HG03460 (cell line): ENCODE results near the gene PHTF1.
"Not testable (repeated sequence)": the region's sequence is repeated elsewhere in the genome, so short reads cannot be mapped to it uniquely, and the experiment has no call there.

Experiments
- ATAC-seq: cut with Tn5 transposase; IDR thresholded peaks from one replicate; pipeline ENCODE4 v1.9.1; 2021; ENCODE audit not compliant: unreplicated experiment

PHTF1 gene

DNA sequence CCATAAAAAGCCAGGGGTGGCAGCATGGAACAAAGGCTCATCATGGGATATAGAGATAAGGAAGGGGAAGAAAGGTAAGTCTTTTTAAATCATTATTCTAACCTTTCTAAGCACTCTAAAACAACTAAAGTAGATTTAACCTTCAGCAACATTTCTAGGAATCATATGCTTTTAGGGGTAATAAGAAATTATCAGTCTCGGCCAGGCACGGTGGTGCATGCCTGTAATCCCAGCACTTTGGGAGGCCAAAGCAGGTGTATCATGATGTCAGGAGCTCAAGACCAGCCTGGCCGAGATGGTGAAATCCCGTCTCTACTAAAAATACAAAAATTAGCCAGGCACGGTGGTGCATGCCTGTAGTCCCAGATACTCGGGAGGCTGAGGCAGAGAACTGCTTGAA lies 20.3 kb upstream of the PHTF1 start:
- ATAC-seq, result no peak

DNA sequence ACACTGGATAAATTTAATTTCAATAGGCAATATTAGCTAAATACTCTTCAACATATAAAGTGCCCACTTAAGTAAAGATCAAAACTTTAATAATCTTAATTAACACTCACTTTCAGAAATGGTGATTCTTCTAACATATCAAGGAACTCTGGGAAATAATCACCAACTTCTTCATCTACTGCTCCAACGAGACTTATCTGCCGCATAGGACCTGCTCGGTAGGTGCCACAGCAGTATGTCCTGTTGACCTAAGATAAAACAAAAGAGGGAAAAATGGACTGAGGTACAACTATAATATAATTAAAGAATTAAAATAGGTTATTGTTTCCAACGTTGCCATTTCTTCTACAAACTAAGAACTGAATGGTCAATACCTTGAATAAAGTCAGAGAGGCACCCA lies 18.3 kb upstream of the PHTF1 start:
- ATAC-seq, result no peak

DNA sequence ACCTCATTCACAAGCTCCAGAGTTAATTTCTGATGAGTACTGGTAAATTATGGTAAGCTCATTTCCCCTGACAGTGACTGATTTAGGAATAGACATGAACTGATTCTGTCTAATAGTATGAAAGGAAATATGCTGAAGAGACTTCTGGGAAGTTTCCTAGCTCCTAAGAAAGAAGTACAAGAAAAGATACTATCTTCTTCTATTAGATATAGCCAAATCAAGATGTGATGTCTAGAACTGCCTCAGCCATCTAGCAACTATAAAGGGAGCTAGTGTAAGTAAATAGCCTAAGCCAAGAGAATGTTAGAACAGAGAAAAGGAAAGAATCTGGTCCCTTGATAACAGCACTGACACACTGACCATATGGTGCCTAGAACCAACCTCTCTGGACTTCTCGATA lies 10.7 kb upstream of the PHTF1 start:
- ATAC-seq, result no peak

DNA sequence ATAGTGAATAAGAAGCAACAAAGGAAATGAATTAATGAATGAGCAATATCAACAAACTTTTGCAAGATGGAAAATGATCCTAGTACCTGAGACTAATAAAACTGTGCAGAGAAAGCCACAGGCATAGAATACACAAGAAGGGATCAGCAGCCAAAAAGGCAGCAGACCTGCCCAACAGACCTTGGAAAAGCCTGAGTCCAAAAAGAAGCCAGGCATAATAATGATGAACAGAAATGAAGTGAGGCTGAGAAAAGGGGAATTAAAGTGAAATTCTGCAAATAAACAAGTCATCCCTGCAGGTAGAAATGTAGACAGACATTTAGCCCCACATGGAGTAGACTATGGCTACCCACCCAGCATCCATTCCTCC lies 10.3 kb upstream of the PHTF1 start:
- ATAC-seq, result no peak

DNA sequence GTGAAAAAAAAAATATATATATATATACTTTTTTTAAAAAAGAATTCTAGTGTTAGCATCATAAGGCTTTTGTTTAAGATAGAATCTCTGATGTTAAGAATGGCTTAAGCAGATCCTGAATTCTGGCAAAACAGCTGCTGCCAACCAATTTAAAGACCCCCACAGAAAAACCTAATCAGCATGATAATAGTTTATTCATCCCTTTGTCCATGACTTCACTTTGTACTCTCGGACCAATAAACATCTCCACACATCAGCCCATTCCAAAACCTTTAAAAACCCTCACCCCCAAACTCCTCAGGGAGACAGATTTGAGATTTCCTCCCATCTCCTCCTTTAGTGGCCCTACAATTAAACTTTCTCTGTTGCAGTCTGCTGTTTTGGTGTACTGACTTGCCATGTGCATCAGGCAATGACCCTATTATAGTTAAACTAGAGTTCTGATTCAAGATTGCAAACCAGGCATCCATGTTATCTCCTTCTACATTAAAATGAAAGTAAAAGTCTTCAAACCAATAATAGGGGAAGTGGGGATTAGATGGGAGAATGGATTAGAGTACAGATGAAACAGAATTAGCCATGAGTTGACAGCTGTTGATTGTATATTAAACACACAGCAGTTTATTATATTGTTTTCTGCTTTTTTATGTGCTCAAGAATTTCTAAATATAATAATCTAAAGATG lies 9.8 kb upstream of the PHTF1 start:
- no peak for ATAC-seq

DNA sequence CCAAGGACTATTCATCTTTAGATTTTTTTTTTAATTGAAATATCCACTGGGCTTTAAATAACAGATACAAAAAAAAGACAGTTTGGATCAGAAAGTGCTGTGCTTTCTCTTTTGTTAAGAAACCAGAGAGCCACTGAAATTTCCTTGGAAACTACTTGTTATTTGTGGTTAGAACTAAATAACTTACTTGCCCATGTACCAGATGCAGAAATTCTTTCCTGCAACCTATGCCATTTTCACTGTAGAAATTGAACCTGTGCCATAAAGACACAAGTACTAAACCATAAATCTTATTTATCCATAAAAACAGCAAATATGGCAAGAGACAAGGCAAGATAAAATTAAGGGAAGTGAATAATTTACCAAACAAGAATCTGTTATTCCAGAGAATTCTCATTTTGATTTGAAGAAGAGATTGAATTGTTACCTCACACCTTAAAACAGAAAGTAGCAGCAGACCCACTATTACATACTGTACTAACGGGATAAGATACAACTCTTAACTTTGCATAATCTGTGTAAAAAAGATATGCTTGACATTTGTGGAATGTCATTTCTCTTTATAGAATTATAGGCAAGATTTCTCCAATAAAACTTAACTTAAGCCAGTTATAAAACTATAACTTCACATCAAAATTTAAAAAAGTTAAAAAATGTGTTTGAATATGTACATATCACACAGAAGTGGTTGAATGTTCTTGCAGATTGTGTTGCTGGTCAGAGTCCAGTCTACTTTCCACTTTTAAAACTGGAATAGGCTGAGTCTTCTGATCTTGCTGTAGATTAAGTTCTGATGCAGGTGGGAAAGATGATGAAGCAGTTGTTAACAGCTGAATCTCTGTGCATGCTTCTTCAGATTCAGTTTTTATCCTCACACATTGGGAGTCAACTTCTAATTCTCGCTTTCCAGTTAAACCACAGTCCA lies 6.3 kb upstream of the PHTF1 start:
- ATAC-seq, result no peak

DNA sequence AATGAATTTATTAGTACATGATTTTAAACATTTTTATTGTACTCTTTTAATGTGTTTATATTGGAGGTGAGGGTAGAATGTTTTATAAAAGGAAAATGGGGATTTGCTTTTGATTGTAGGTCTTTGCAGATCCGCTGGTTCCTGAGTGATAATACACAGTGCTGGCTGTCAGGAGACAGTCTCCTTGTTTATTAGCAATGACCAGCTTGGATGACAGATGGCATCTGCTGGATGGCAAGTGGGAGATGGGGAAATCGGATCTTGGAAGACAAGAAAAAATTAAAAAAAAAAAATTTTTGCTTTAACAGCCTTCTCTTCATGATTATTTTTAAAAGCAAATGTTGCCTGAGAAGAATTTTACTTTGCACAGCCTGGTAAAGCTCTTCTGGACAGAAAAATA lies 4.4 kb upstream of the PHTF1 start:
- ATAC-seq, result no peak

DNA sequence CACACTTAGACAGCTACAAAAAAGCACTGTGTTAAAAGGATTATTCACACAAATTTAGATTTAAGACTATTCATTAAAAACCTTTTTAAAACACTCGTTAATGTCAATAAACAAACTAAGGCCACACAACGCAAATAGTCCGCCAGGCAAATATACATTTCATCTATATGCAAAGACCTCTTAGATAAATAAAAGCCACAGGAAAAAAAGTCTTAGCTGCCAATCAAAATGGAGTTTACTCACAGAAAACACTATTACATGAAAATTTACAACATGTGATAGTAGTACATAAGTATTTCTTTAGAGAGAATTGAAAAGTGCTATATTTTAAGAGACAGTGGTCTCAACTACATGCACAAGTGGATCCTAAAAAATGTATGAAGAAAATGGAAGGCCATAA lies 2.7 kb upstream of the PHTF1 start:
- ATAC-seq, result no peak

DNA sequence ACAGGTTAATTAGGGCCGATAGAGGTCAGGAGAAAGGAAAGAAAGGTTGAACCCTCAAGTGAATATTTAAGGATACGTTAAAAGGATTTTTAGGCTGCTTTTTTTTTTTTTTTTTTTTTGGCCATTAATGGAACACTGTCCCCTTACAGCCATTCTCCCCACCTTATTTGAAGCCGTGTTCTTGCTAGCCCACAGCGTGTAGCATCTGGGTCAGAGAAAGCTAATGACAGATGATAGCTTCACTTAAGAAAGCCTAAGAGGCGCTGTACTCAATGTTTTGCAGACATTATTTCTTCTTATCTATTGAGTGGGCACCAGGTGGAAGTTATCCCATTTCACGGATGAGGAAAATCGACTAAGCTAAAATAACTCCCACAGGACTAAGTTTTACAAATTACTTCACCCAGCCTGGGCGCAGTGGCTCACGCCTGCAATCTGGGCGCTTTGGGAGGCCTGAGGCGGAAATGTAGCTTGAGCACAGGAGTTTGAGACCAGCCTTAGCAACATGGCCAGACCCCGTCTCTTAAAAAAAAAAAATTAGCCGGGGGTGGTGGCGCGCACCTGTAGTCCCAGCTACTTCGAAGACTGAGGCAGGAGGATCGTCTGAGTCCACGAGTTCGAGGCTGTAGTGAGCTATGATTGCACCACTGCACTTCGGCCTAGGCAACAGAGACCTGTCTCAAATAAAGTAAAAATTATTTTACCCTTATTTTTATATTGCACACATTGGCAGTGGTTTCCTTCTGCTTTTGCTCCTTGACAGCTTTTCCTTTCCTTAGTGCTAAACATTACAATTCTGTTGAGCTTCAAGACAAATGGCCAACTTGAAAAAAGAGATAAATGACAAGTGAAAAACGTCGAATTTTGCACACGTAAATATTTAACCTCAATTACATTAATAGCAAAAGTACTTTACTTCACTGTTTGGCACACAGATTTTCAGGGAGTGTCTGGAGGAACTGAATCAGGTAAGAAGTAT lies 1.1 kb upstream of the PHTF1 start:
- ATAC-seq, result no peak

DNA sequence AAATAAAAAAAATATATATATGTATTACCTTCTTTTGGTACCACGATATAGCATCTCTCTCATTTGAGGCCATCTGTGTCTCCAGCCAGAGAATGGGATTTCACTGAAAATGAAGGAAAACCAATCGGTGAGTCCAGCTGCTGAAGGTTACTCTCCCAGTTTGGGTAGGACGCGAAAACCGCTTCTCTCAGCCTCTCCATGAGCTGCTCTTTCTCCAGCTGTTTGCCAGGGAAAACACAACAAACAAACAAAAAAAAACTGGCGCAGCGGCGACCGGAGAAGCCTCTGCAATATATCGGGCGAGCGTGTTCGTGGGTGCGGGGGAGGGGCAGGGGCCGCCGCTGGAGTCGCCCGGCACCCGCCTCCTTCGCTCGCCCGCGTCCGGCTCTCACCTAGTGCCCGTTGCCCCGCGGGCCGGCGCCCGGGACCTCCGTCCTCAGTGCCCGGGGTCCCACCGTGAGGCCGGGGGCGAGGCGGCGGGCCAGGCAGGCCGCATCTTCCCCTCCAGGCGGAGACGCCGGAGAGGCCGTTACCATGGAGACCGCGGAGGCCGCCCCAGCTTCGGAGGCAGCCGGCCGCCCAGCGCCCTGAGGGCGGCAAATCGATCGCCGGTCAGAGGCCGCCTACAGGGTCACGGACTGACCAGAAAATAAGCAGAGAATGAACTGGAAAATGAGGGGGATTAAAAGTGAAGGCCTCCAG lies 504 bp downstream of the PHTF1 start:
- ATAC-seq, result peak; percentile 63

DNA sequence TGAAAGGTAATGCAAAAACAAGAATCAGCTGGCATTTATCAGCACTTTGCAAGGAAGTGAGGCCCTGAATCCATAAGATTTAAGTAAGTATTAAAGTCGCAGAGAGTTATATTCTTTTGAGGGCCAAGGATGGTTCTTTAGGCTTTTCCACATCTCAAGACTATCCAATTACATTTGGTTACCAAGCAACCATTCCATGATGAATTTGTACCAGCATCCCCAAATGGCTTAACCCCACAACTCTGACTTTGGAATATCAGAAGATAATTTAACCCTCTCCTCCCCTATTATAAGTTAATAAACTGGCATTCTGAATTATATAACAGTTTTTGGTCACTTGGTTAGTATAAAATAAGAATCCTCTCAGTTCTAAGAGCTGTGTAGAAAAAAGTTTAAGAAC lies 2.8 kb downstream of the PHTF1 start:
- no peak for ATAC-seq

DNA sequence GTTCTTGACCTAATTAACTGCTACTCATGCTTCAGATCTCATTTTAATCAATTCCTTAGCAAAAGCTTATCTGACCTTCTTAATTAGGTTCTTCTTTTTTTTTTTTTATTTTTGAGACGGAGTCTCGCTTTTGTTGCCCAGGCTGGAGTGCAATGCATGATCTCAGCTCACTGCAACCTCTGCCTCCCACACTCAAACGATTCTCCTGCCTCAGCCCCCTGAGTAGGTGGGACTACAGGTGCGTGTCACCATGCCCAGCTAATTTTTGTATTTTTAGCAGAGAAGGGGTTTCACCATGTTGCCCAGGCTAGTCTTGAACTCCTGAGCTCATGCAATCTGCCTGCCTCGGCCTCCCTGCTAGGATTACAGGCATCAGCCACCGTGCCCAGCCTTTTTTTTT lies 6.0 kb downstream of the PHTF1 start:
- ATAC-seq, result not testable (repeated sequence)

DNA sequence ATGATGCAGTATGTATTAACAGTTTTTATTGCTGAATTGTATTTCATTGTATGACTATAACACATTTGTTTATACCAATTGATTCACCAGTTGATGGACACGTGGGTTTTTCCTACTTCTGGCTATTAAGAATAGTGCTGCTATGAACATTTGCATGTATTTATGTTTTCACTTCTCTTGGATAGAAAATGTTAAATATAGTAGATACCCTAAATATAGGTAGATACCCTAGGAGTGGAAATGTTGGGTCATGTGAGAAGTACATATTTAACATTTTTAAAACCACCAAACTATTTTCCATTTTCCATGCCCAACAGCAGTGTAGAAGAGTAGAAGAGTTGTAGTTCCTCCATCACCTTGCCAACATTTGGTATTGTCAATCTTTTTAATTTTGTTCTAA lies 7.8 kb downstream of the PHTF1 start:
- ATAC-seq, result no peak

DNA sequence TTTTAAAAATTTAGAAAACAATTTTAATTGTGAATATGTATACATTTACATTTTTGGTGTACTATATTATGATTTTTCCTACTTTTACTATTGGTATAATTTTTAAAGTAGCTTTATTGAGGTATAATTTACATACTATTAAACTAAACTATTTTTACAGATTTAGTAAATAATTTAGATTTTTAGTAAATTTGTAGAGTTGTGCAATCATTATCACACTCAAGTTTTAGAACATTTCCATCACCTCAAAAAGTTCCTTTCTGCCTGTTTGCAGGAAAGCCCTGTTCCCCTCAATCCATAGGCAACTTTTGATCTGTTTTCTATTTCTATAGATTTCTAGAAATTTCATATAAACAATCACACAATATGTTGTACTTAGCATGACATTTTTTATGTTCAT lies 8.2 kb downstream of the PHTF1 start:
- ATAC-seq, result no peak

DNA sequence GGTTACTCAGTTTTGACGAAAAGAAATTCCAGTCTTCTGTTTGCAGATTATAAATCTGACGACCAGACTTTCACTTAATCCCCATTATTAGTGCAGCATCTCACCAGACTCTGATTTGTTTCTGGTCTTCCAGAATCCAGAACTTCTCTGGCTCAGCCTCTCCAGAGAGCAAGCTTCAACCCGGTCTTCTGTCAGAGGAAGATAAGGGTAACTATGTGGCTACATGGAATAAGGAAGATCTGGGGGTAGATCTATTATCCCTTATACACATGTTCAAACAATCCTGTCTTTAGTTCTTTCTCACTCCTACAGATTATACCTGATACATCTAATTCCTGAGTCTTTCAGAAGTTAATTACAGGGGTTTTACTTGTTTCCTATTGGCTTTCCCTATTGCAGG lies 9.9 kb downstream of the PHTF1 start:
- no peak for ATAC-seq

DNA sequence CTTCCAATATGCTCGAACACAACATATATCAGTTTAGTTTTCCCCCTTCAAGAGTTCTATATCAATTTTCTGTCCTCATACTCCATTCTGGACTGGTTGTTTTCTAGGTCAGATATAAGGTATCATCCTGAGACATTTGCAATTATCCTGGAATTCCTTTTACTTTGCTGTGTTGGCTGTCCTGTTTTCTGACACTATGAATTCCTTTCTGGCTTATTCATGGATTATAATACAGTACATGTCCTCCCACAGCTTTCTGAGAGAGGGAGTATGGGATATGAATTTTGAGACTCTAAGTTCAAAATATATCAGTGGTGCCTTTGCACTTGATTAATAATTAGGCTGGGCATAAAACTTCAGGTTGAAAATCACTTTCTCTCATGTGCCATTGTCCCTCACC lies 11.9 kb downstream of the PHTF1 start:
- ATAC-seq, result no peak

DNA sequence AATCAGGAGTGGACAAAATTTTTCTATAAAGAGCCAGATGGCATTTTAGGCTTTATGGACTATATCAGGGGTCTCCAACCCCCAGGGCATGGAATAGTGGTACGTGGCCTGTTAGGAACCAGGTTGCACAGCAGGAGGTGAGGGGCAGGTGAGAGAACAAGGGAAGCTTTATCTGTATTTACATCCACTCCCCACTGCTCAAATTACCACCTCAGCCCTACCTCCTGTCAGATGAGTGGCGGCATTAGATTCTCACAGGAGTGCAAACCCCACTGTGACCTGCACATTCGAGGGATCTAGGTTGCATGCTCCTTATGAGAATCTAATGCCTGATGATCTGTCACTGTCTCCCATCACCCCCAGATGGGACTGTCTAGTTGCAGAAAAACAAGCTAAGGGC lies 13.9 kb downstream of the PHTF1 start:
- ATAC-seq, result no peak

DNA sequence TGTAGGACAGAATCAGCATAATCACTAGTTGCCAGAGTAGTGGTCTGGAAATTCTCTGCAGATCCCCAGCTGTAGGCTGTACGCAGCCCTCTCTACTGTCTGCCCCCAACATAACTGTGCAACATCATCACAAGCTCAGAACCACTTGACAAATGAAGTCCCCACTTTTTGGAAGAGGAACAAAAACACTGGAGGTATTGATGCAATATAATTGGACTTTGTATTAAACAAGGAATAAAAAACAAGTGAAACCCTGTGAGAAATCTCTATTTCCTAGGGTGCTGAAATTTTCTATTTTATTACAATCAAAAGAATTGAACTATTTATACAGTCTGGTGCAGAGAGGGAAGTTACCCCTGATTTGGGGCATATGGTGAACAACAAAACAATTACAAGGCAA lies 15.2 kb downstream of the PHTF1 start:
- ATAC-seq, result no peak

DNA sequence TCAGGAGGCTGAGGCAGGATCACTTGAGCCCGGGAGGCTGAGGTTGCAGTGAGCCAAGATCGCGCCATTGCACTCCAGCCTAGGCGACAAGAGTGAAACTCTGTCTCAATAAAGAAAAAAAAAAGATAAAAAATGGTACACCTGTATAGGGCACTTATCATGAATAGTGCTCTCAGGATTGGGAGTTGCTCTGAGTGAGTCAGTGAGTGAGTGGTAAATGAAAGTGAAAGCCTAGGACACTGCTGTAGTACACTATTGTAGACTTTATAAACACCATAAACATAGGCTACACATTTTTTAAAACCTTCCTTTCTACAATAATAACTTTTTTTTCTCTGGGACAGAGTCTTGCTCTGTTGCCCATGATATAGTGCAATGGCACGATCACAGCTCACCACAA lies 16.8 kb downstream of the PHTF1 start:
- no peak for ATAC-seq

DNA sequence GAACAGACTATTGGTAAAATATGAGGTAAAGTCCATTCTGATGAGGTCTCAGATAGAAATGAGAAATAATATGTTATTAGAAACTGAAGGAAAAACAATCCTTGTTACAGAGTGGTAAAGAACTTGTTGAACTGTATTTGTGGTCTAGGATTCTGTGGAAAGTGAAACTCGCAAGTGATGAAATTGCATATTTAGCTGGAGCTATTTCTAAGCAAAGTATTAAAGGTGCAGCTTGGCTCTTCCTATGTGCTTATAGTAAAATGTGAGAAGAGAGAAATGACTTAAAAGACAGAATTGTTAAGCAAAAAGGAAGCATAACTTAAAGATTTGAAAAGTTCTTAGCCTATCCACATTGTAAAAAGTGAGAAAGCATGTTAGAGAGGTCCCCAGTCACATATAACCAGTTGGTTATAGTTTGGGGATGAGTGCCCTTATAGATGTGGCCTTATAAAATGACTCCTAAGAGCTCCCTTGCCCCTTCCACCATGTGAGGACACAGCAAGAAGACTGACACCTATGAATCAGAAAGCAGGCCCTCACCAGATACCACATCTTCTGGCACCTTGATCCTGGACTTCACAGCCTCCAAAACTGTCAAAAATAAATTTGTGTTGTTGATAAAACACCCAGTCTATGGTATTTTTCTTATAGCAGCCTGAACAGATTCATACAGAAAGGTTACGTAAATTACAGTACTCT lies 24.8 kb downstream of the PHTF1 start:
- no peak for ATAC-seq
